Neural cell (in vitro differentiated cells): ENCODE results near the gene LONRF3.

Experiments used
- CTCF ChIP-seq: fragments of 450-650 bp; IDR thresholded peaks from 2 replicates; pipeline ENCODE4 v1.5.1; 2014; ENCODE audit warnings: antibody characterized with exemption, mild to moderate bottlenecking, moderate library complexity; ENCODE audit not compliant: poor library complexity, severe bottlenecking
- EP300 ChIP-seq: fragments of 450-650 bp; conservative IDR thresholded peaks from 2 replicates; pipeline ENCODE4 v1.6.1; 2014; ENCODE audit warnings: antibody characterized with exemption, mild to moderate bottlenecking, moderate library complexity; ENCODE audit not compliant: poor library complexity, severe bottlenecking
- EZH2 ChIP-seq: fragments of 200-600, 300-800 bp; shearing (Covaris generic), sonication (generic); IDR thresholded peaks from 2 replicates; pipeline ENCODE4 v1.6.1; 2014; ENCODE audit warnings: antibody characterized with exemption, low read length, borderline replicate concordance, mild to moderate bottlenecking; ENCODE audit not compliant: insufficient read depth, poor library complexity, severe bottlenecking
- POLR2AphosphoS5 ChIP-seq: IDR thresholded peaks from 2 replicates; pipeline ENCODE4 v1.6.1; 2012
- REST ChIP-seq: IDR thresholded peaks from 2 replicates; pipeline ENCODE4 v1.6.1; 2012; ENCODE audit warnings: borderline replicate concordance

GRCh38 chrX:119008110-119008744 lies 33.8 kb downstream of the LONRF3 start:
- TF ChIP-seq CTCF (peak; percentile 63), POLR2AphosphoS5 (no peak), EZH2 (no peak), REST (no peak), EP300 (no peak)
